K562 (cell line): ENCODE measurements around the gene COLQ. TPM values are rescaled to one million over a fixed set of nuclear protein-coding genes. Genes with fewer than 3 reads are reported as not detected.

ENCODE experiments used
- HDAC3 ChIP-seq: fragments of 450-650 bp; IDR thresholded peaks from 2 replicates; pipeline ENCODE4 v1.6.1; 2018; ENCODE audit warnings: borderline replicate concordance, mild to moderate bottlenecking, moderate library complexity; ENCODE audit not compliant: partially characterized antibody
- HDAC8 ChIP-seq: fragments of 450-650 bp; IDR thresholded peaks from 2 replicates; pipeline ENCODE4 v1.6.1; 2016; ENCODE audit warnings: mild to moderate bottlenecking, missing genetic modification characterization, moderate library complexity, missing compliant biosample characterization
- RAD51 ChIP-seq: fragments of 450-650 bp; IDR thresholded peaks from 2 replicates; pipeline ENCODE4 v1.7.1; 2016; ENCODE audit warnings: low read depth, mild to moderate bottlenecking, borderline replicate concordance
- RB1 ChIP-seq: fragments of 450-650 bp; IDR thresholded peaks from 2 replicates; pipeline ENCODE4 v1.6.1; 2017; ENCODE audit warnings: low read depth, mild to moderate bottlenecking
- SNRNP70 ChIP-seq: fragments of 200-400 bp; formaldehyde crosslinking; optimal IDR thresholded peaks from 2 replicates; pipeline ENCODE3; 2017; ENCODE audit warnings: low read depth, low read length
- SP1 ChIP-seq: sonication (generic); formaldehyde crosslinking; IDR thresholded peaks from 2 replicates; pipeline ENCODE4 v1.8.1; 2022; ENCODE audit warnings: mild to moderate bottlenecking, missing genetic modification reagents
- polyA plus RNA-seq, 8 experiments: library from polyadenylated mRNA; depleted of rRNA in 4 of 8; stranded (reverse) in 5 of 8; unstranded in 3 of 8; fragments of >200 nt; fragmentation: Nextera tagmentation in 2 of 8; fragmentation: Illumina TruSeq in 1 of 8; extraction: Ambion mirVana in 2 of 8; extraction: Trizol in 1 of 8; gene quantifications; 2 replicates each; pipeline versions ENCODE4 v1.2.1 to v1.2.3, GENCODE V29; 2011 to 2014; ENCODE audit warnings: inconsistent platforms in 1 of 8, missing spikeins in 1 of 8
- total RNA-seq, 7 experiments: library from RNA; depleted of rRNA in 6 of 7; stranded (reverse); fragments of >200 nt in 6 of 7; fragmentation: Illumina TruSeq in 2 of 7; extraction: Trizol in 2 of 7; gene quantifications; 2 replicates each; pipeline versions ENCODE4 v1.2.1 to v1.2.3, GENCODE V29; 2011 to 2021; ENCODE audit warnings: low replicate concordance in 1 of 7
- TF ChIP-seq, protein P1 (sequence below), 2 experiments: fragments of 450-650 bp in 1 of 2; sonication (generic) in 1 of 2; formaldehyde crosslinking in 1 of 2; IDR thresholded peaks in 1 of 2; conservative IDR thresholded peaks in 1 of 2; 2 replicates each; pipeline versions ENCODE4 v1.6.1 to v1.8.1; 2016 to 2023; ENCODE audit warnings: mild to moderate bottlenecking in 2 of 2, moderate library complexity in 2 of 2, inconsistent platforms in 1 of 2, missing genetic modification reagents in 1 of 2
- TF ChIP-seq, protein P2 (sequence below), 2 experiments: fragments of 200-800 bp in 1 of 2; sonication (Bioruptor generic) in 1 of 2; sonication (generic) in 1 of 2; formaldehyde crosslinking in 1 of 2; IDR thresholded peaks in 1 of 2; conservative IDR thresholded peaks in 1 of 2; 2 replicates each; pipeline versions ENCODE4 v1.5.0 to v1.6.1; 2016 to 2020; ENCODE audit warnings: missing compliant biosample characterization in 1 of 2, missing genetic modification characterization in 1 of 2, missing genetic modification reagents in 1 of 2
- TF ChIP-seq, protein P3 (sequence below): fragments of 200-800 bp; sonication (Bioruptor generic); IDR thresholded peaks from 2 replicates; pipeline ENCODE4 v1.6.1; 2016; ENCODE audit warnings: missing genetic modification characterization, missing compliant biosample characterization
- TF ChIP-seq, protein P4 (sequence below): fragments of 450-650 bp; formaldehyde crosslinking; IDR thresholded peaks from 2 replicates; pipeline ENCODE4 v1.4.0; 2020; ENCODE audit warnings: mild to moderate bottlenecking, mixed read lengths
- TF ChIP-seq, protein P5 (sequence below): fragments of 250-450 bp; sonication (Bioruptor Pico); IDR thresholded peaks from 2 replicates; pipeline ENCODE4 v1.4.0; 2020

COLQ gene
- total and polyA plus RNA-seq, 9 of the 15 experiments (the other 6 are each of a cell fraction or from before 2014, with no cell fraction given) = 0.04 to 0.36 (median 0.27) TPM; not detected in 4

DNA sequence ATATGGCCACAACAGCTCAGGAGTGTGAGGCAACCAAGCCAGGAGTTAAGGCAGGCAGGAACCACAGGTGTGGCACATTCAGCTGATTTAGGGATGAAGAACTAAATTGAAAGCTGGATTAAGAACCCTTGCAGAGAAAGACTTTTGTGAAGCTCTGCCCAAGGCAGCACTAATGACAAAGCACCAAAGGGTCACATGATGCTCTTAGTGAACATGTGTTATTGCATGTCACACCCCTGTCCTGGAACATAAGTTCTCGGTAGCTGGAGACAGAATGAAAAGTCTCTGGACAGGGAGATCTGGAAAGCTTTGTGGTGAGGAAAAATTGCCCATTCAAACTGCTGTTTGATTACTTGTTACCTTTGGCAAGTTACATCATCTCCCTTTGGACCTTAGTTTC, 90.9 kb downstream of the COLQ start (continued):
- TF ChIP-seq, protein P1, sequence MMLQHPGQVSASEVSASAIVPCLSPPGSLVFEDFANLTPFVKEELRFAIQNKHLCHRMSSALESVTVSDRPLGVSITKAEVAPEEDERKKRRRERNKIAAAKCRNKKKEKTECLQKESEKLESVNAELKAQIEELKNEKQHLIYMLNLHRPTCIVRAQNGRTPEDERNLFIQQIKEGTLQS (IDR thresholded peaks at IDR 0.05) = peak; percentile 32; the same call in 1 of the 2 replicates
- TF ChIP-seq, protein P1 (CRISPR knock-in tag; conservative IDR thresholded peaks at IDR 0.05) = no peak
- TF ChIP-seq RB1 (no peak), HDAC3 (no peak), HDAC8 (no peak), RAD51 (peak; percentile 54; the same call in 1 of the 2 replicates), SP1 (CRISPR knock-in tag) (no peak), SNRNP70 (no peak)
- TF ChIP-seq, protein P2, sequence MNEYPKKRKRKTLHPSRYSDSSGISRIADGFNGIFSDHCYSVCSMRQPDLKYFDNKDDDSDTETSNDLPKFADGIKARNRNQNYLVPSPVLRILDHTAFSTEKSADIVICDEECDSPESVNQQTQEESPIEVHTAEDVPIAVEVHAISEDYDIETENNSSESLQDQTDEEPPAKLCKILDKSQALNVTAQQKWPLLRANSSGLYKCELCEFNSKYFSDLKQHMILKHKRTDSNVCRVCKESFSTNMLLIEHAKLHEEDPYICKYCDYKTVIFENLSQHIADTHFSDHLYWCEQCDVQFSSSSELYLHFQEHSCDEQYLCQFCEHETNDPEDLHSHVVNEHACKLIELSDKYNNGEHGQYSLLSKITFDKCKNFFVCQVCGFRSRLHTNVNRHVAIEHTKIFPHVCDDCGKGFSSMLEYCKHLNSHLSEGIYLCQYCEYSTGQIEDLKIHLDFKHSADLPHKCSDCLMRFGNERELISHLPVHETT (CRISPR knock-in tag; conservative IDR thresholded peaks at IDR 0.05 in 1 of 2, IDR thresholded peaks at IDR 0.05 in 1 of 2) = no peak
- TF ChIP-seq, protein P3, sequence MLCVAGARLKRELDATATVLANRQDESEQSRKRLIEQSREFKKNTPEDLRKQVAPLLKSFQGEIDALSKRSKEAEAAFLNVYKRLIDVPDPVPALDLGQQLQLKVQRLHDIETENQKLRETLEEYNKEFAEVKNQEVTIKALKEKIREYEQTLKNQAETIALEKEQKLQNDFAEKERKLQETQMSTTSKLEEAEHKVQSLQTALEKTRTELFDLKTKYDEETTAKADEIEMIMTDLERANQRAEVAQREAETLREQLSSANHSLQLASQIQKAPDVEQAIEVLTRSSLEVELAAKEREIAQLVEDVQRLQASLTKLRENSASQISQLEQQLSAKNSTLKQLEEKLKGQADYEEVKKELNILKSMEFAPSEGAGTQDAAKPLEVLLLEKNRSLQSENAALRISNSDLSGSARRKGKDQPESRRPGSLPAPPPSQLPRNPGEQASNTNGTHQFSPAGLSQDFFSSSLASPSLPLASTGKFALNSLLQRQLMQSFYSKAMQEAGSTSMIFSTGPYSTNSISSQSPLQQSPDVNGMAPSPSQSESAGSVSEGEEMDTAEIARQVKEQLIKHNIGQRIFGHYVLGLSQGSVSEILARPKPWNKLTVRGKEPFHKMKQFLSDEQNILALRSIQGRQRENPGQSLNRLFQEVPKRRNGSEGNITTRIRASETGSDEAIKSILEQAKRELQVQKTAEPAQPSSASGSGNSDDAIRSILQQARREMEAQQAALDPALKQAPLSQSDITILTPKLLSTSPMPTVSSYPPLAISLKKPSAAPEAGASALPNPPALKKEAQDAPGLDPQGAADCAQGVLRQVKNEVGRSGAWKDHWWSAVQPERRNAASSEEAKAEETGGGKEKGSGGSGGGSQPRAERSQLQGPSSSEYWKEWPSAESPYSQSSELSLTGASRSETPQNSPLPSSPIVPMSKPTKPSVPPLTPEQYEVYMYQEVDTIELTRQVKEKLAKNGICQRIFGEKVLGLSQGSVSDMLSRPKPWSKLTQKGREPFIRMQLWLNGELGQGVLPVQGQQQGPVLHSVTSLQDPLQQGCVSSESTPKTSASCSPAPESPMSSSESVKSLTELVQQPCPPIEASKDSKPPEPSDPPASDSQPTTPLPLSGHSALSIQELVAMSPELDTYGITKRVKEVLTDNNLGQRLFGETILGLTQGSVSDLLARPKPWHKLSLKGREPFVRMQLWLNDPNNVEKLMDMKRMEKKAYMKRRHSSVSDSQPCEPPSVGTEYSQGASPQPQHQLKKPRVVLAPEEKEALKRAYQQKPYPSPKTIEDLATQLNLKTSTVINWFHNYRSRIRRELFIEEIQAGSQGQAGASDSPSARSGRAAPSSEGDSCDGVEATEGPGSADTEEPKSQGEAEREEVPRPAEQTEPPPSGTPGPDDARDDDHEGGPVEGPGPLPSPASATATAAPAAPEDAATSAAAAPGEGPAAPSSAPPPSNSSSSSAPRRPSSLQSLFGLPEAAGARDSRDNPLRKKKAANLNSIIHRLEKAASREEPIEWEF (CRISPR knock-in tag) = no peak
- TF ChIP-seq, protein P4, sequence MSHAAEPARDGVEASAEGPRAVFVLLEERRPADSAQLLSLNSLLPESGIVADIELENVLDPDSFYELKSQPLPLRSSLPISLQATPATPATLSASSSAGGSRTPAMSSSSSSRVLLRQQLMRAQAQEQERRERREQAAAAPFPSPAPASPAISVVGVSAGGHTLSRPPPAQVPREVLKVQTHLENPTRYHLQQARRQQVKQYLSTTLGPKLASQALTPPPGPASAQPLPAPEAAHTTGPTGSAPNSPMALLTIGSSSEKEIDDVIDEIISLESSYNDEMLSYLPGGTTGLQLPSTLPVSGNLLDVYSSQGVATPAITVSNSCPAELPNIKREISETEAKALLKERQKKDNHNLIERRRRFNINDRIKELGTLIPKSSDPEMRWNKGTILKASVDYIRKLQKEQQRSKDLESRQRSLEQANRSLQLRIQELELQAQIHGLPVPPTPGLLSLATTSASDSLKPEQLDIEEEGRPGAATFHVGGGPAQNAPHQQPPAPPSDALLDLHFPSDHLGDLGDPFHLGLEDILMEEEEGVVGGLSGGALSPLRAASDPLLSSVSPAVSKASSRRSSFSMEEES (CRISPR knock-in tag) = peak; percentile 73
- TF ChIP-seq, protein P5, sequence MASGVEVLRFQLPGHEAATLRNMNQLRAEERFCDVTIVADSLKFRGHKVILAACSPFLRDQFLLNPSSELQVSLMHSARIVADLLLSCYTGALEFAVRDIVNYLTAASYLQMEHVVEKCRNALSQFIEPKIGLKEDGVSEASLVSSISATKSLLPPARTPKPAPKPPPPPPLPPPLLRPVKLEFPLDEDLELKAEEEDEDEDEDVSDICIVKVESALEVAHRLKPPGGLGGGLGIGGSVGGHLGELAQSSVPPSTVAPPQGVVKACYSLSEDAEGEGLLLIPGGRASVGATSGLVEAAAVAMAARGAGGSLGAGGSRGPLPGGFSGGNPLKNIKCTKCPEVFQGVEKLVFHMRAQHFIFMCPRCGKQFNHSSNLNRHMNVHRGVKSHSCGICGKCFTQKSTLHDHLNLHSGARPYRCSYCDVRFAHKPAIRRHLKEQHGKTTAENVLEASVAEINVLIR (CRISPR knock-in tag) = no peak
